Dendritic cell treated with granulocyte-macrophage colony-stimulating factor and Interleukin-4, amounts not matched to agents 40 ng/mL and 50 ng/mL, for 4 days (primary cell): ENCODE measurements around the gene RPS3A.
"Not testable (repeated sequence)": the region's sequence is repeated elsewhere in the genome, so short reads cannot be mapped to it uniquely, and the experiment has no call there.

Experiments
- H3K27ac Mint-ChIP-seq: one replicate; pipeline ENCODE4 v1.8.0; 2022; ENCODE audit warnings: mild to moderate bottlenecking, mixed read lengths
- H3K27me3 Mint-ChIP-seq: one replicate; pipeline ENCODE4 v1.8.0; 2022; ENCODE audit warnings: mild to moderate bottlenecking, mixed read lengths
- H3K36me3 Mint-ChIP-seq: one replicate; pipeline ENCODE4 v1.8.0; 2022; ENCODE audit warnings: low read depth, mixed read lengths
- H3K4me1 Mint-ChIP-seq: one replicate; pipeline ENCODE4 v1.8.0; 2022; ENCODE audit warnings: low read depth, mixed read lengths
- H3K4me3 Mint-ChIP-seq: one replicate; pipeline ENCODE4 v1.8.0; 2022; ENCODE audit warnings: mild to moderate bottlenecking, moderate library complexity, mixed read lengths
- H3K9me3 Mint-ChIP-seq: one replicate; pipeline ENCODE4 v1.8.0; 2022; ENCODE audit warnings: mixed read lengths
- intact Hi-C: fragments of 100-400 bp; cut with micrococcal nuclease; formaldehyde crosslinking; loops from one replicate; pipeline ENCODE4 v1.15.0; 2022

RPS3A gene

DNA sequence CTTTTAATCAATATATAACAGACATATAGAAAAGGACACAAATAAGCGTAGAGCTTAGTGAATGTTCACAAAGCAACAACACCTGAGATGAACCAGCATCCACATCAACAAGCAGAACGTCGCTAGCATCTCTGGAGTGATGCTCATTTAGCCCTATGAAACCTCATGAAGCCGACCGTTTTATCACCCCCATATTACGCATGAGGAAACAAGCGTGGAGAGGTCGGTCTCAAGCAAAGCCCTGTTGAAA, 524 bp upstream of the RPS3A start:
- Mint-ChIP-seq H3K27me3 (no peaks in the 10 kb centered on the region), H3K27ac (peak overlapping the region; percentile 94), H3K36me3 (peaks cover 47% of the 10 kb centered on the region), H3K9me3 (no peaks in the 10 kb centered on the region), H3K4me3 (peak overlapping the region; percentile 88), H3K4me1 (peaks cover 48% of the 10 kb centered on the region)
- intact Hi-C loops: loop anchor here (5.0 kb wide), 2 partner anchors 82 to 1438 kb away; partner anchors contain the start of genes FBXW7 and LRBA

DNA sequence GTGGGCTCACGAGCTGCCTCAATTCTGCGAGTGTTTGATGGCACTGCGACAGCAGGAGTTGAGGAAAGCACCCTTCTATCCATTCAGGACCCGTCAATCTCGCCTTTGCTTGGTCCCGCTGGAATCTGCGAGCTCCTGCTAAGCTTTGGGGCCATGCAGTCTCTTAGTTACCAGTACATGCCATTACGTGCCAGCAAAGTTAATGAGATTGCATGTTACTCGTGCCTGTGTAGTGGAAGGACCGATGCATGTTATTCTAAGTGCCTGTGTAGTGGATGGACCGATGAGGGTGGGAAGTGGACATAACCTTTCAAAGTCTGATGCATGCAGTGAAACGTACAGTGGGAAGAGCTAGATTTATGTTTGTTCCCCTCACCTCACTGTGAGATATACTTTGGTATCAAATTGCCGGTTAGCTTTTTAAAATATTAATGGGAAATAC, 569 bp downstream of the RPS3A start:
- H3K4me1 Mint-ChIP-seq: peaks cover 48% of the 10 kb centered on the region
- intact Hi-C loops: loop anchor here (5.0 kb wide), 2 partner anchors 83 to 1437 kb away; partner anchors contain the start of genes FBXW7 and LRBA
- H3K36me3 Mint-ChIP-seq: peaks cover 58% of the 10 kb centered on the region

DNA sequence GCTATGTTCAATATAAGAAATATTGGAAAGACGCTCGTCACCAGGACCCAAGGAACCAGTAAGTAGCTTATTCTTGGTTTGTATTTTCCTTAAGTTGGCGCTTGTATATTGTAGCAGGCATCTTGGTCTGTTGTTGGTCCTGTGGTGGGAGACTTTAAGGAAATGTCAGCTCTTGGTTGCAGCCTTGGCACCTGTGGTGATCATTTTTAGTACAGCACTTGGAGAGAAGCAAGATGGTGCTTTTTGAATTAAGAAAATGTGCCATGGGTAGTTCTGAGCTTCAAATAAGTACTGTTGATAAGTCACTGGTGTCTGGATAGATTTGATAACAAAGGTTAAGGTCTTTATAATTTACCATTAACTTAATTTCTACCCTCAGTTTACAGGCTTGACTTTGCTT, 1.1 kb downstream of the RPS3A start:
- H3K4me3 Mint-ChIP-seq: peak overlapping the region; percentile 88
- H3K4me1 Mint-ChIP-seq: peaks cover 42% of the 10 kb centered on the region
- peak overlapping the region; percentile 94 for H3K27ac Mint-ChIP-seq
- intact Hi-C loops: no loop called here
- peaks cover 63% of the 10 kb centered on the region for H3K36me3 Mint-ChIP-seq
- no peaks in the 10 kb centered on the region for H3K9me3 Mint-ChIP-seq
- no peaks in the 10 kb centered on the region for H3K27me3 Mint-ChIP-seq

More for the DNA sequence above, 569 bp downstream of the RPS3A start:
- Mint-ChIP-seq H3K27me3 (no peaks in the 10 kb centered on the region), H3K9me3 (no peaks in the 10 kb centered on the region), H3K27ac (peak overlapping the region; percentile 94), H3K4me3 (peak overlapping the region; percentile 88)

DNA sequence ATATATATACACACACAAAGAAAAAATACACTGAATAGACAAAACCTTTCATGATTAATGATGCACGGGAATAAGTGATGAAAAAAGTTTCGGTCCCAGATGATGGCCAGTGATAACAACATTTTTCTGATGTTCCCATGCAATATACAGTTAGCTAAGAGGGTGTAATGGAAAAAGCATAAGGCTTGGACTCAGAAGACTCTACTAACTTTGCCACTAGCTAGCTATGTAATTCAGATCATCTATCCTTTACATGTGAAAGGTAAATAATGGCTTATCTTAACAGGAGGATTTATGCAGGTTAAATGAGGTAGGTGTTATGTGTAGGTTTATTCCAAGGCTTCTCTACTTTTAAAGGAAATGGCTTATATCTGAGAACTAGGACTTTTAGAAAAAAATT, 4.3 kb downstream of the RPS3A start:
- Mint-ChIP-seq H3K4me1 (peaks cover 23% of the 10 kb centered on the region), H3K36me3 (peaks cover 95% of the 10 kb centered on the region), H3K27me3 (no peaks in the 10 kb centered on the region), H3K27ac (no peak overlapping the region), H3K9me3 (no peaks in the 10 kb centered on the region), H3K4me3 (no peak overlapping the region)
- intact Hi-C loops: no loop called here

DNA sequence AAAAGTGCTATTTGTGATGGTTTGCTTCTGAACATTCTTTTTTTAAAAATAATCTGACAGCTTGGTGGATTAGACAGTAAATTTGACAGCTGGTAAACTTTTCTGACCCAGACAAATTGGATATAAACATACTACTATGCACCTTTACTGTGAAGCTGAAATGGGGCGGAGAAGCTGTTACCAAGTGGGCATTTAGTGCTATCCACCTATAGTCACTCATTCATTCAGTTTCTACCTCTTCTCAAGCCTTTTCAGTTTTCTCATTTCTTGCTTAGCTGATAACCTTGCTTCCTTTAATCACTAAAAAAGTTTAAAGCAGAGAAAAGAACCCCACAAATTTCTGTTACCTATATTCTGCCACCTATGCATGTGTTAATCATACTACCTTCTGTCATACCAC, 5.2 kb downstream of the RPS3A start:
- Mint-ChIP-seq H3K9me3 (no peaks in the 10 kb centered on the region), H3K27me3 (no peaks in the 10 kb centered on the region), H3K4me3 (no peak overlapping the region), H3K36me3 (peaks cover 97% of the 10 kb centered on the region), H3K27ac (no peak overlapping the region), H3K4me1 (peaks cover 23% of the 10 kb centered on the region)
- intact Hi-C loops: no loop called here

DNA sequence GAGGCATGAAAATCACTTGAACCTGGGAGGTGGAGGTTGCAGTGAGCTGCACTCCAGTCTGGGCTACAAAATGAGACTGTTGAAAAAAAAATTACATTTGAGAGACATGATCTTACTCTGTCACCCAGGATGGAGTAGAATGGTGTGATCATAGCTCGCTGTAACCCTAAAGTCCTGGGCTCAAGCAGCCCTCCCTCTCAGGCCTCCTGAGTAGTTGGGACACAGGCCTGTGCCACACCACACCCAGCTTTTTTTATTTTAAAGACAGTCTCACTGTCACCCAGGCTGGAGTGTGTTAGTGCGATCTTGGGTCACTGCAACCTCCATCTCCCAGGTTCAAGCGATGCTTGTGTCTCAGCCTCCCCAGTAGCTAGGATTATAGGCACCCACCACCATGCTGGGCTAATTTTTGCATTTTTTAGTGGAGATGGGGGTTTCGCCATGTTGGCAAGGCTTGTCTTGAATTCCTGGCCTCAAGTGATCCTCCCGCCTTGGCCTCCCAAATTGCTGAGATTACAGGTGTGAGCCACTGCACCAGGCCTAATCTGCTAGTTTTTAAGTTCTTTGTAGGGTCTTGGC, 6.1 kb downstream of the RPS3A start:
- Mint-ChIP-seq H3K4me3 (no peak overlapping the region), H3K4me1 (peaks cover 17% of the 10 kb centered on the region), H3K9me3 (no peaks in the 10 kb centered on the region), H3K27ac (no peak overlapping the region), H3K27me3 (no peaks in the 10 kb centered on the region), H3K36me3 (peaks cover 91% of the 10 kb centered on the region)
- intact Hi-C loops: no loop called here

DNA sequence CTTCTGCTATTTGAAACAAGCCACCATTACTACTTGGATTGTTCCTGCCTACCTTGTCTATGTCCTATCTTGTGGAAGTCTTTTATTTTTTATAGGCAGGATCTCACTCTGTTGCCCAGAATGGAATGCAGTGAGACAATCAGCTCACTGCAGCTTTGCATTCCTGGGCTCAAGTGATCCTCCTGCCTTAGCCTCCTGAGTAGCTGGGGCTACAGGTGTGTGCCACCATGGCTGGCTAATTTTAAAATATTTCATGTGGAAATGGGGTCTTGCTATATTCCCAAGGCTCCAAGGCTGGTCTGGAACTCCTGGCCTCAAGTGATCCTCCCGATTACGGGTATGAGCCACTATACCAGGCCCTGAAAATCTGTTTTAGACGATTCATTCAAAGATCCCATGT, 7.6 kb downstream of the RPS3A start:
- Mint-ChIP-seq H3K4me1 (peaks cover 6% of the 10 kb centered on the region), H3K27me3 (no peaks in the 10 kb centered on the region), H3K36me3 (peaks cover 79% of the 10 kb centered on the region), H3K27ac (no peak overlapping the region), H3K4me3 (no peak overlapping the region), H3K9me3 (no peaks in the 10 kb centered on the region)
- intact Hi-C loops: no loop called here

DNA sequence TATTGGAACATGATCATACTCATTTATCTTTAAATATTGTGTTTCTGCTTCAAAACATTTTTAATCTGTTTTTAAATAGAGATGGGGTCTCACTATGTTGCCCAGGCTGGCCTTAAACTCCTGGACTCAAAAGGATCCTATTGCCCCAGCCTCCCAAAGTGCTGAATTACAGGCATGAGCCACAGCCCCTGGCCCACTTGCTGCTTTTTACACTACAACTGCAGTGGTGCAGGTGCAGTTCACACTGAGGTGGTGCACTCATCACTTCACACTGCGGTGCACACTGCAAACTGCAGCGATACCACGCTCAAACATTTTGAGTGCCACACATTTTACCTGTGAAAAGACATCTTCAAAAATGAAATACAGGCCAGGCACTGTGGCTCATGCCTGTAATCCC, 10.8 kb downstream of the RPS3A start:
- Mint-ChIP-seq H3K4me1 (no peaks in the 10 kb centered on the region), H3K4me3 (no peak overlapping the region), H3K27ac (no peak overlapping the region), H3K9me3 (no peaks in the 10 kb centered on the region), H3K27me3 (no peaks in the 10 kb centered on the region), H3K36me3 (peaks cover 51% of the 10 kb centered on the region)
- intact Hi-C loops: loop anchor here (10.0 kb wide), 1 partner anchor 645 kb away; no protein-coding TSS in a partner anchor

DNA sequence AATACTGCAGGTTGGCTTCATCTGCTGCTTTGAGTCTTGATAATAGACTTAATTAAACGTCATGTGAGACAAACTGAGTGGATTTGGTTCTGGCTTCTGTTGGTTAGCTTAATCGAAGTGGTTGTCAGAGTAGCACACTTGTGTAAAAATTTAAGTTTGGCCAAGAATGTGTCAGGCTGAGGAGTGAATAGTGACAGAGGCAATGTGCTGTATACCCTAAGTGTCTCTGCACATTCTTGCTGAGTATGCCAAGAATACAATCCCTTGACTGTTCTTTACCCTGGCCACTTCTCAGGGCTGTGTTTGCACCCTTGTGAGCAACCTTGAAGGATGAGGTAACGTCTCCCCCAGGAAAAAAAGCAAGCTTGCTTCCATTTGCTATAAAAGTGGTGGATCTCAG, 14.9 kb downstream of the RPS3A start:
- peaks cover 11% of the 10 kb centered on the region for H3K36me3 Mint-ChIP-seq
- H3K4me3 Mint-ChIP-seq: no peak overlapping the region
- no peak overlapping the region for H3K27ac Mint-ChIP-seq
- intact Hi-C loops: loop anchor here (10.0 kb wide), 1 partner anchor 640 kb away; no protein-coding TSS in a partner anchor
- H3K27me3 Mint-ChIP-seq: no peaks in the 10 kb centered on the region
- no peaks in the 10 kb centered on the region for H3K9me3 Mint-ChIP-seq
- no peaks in the 10 kb centered on the region for H3K4me1 Mint-ChIP-seq

DNA sequence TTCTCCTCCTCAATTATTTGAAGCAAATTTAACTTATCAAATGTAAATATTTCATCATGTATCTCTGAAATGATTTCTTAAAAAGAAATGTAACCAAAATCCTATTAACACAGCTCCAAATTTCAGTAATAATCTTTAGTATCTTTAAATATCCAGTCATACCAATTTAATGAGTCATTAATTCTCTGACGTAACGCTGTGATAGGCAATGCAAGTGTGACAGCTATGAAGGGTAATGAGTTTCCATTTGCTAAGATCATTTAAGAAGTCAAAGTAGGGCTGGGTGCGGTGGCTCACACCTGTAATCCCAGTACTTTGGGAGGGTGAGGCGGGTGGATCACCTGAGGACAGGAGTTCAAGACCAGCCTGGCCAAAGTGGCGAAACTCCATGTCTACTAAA, 15.6 kb downstream of the RPS3A start:
- no peaks in the 10 kb centered on the region for H3K4me1 Mint-ChIP-seq
- no peaks in the 10 kb centered on the region for H3K27me3 Mint-ChIP-seq
- no peaks in the 10 kb centered on the region for H3K9me3 Mint-ChIP-seq
- no peak overlapping the region for H3K4me3 Mint-ChIP-seq
- intact Hi-C loops: loop anchor here (5.0 to 10.0 kb wide), 2 partner anchors 247 to 640 kb away; no protein-coding TSS in a partner anchor
- no peak overlapping the region for H3K27ac Mint-ChIP-seq
- peaks cover 11% of the 10 kb centered on the region for H3K36me3 Mint-ChIP-seq

DNA sequence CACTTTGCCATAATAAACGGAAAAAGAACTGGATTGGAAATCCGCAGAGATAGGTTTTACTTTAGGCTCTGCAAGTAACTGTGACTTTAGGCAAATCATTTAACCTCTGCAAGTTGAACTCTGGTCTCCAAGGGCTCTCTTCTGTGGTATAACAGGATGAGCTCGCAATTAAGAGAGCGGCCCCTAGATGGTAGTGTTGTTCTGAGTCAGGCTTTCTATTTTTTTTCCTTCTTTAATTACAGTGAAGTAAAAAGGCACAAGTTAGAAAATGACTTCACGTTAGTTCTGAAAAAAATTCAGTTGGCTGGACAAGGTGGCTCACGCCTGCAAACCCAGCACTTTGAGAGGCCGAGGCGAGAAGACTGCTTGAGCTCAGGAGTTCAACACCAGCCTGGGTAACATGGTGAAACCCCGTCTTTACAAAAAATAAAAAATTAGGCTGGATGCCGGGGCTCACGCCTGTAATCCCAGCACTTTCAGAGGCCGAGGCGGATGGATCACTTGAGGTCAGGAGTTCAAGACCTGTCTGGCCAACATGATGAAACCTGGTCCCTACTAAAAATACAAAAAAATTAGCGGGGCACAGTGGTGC, 18.0 kb downstream of the RPS3A start:
- Mint-ChIP-seq H3K4me3 (no peak overlapping the region), H3K27me3 (no peaks in the 10 kb centered on the region), H3K9me3 (no peaks in the 10 kb centered on the region), H3K4me1 (no peaks in the 10 kb centered on the region), H3K36me3 (peaks cover 4% of the 10 kb centered on the region), H3K27ac (no peak overlapping the region)
- intact Hi-C loops: loop anchor here (5.0 to 10.0 kb wide), 2 partner anchors 245 to 637 kb away; no protein-coding TSS in a partner anchor

DNA sequence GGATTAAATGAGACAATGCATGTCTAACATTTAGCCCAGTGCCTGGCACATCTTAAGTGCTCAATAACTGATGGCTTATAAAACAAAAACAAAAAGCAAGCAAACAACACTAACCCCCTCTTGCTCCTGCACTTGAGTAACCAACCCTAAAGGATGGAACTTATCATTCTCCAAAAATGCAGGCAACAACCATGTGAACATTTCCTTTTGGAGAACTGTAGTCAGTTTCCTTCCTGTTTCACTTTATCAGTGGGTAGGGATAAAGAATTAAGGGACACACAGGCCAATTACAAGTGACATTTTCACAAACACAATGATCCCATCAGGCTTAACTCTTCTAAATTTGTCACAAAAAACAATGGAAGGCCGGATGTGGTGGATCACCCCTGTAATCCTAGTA, 30.4 kb downstream of the RPS3A start:
- intact Hi-C loops: no loop called here
- H3K9me3 Mint-ChIP-seq: no peaks in the 10 kb centered on the region
- no peak overlapping the region for H3K4me3 Mint-ChIP-seq
- H3K4me1 Mint-ChIP-seq: no peaks in the 10 kb centered on the region
- peaks cover 2% of the 10 kb centered on the region for H3K27me3 Mint-ChIP-seq
- H3K27ac Mint-ChIP-seq: no peak overlapping the region
- no peaks in the 10 kb centered on the region for H3K36me3 Mint-ChIP-seq

DNA sequence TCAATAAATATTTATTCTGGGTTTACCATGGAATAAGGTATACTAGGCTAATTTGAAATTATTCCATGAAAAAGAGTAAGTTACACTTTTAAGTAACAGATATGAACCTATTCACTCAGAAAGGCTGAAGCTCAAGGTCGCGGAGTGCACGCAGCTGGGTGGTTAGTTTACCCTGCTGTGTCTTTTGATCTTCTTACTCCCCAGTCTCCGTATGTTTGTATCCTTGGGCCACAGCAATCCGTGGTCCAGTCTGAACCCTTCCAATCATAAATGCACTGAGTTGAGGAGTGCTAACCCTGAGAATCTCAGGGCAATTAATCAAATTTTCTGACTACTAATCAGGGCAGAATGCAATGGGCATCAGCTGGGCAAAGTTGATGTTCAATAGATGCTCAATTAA, 33.9 kb downstream of the RPS3A start:
- Mint-ChIP-seq H3K36me3 (no peaks in the 10 kb centered on the region), H3K9me3 (no peaks in the 10 kb centered on the region), H3K4me3 (no peak overlapping the region), H3K27ac (no peak overlapping the region), H3K27me3 (peaks cover 2% of the 10 kb centered on the region), H3K4me1 (no peaks in the 10 kb centered on the region)
- intact Hi-C loops: no loop called here

DNA sequence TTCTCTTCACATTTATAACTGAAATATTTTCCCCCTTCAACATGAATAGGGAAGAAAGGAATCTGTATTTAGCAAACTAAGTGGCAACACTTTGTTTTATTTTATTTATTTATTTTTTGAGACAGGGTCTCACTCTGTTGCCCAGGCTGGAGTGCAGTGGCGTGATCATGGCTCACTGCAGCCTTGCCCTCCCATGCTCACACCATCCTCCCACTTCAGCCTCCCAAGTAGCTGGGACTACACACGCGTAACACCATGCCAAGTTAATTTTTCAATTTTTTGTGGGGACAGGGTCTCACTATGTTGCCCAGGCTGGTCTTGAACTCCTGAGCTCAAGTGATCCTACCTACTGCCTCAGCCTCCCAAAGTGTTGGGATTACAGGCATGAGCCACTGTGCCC, 36.6 kb downstream of the RPS3A start:
- H3K9me3 Mint-ChIP-seq, H3K27me3 Mint-ChIP-seq, H3K4me1 Mint-ChIP-seq, intact Hi-C loops, H3K27ac Mint-ChIP-seq, H3K4me3 Mint-ChIP-seq, H3K36me3 Mint-ChIP-seq: not testable (repeated sequence)

DNA sequence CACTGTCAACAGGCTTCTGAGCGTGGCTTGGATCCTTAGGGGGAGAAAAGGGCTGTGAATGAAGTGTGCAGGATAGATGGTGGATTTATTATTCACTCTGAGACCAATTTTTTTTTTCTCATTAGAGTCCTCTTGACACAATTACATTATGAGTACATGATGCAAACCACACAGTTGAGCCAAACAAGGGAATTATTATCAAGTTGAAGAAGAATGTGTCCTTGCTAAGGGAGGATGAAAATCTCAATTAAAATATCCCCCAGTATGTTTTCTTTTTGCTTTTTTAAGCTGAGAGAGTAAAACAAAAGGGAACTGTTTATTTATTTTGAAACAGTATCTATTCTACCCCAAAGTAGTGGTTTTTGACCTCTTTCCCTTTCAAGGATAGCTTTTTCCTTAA, 40.4 kb downstream of the RPS3A start:
- Mint-ChIP-seq H3K27me3 (no peaks in the 10 kb centered on the region), H3K4me3 (no peak overlapping the region), H3K9me3 (no peaks in the 10 kb centered on the region), H3K36me3 (no peaks in the 10 kb centered on the region), H3K4me1 (peaks cover 5% of the 10 kb centered on the region), H3K27ac (no peak overlapping the region)
- intact Hi-C loops: no loop called here
